ENCODE measurements around the gene PCGF2.

PCGF2 gene

DNA sequence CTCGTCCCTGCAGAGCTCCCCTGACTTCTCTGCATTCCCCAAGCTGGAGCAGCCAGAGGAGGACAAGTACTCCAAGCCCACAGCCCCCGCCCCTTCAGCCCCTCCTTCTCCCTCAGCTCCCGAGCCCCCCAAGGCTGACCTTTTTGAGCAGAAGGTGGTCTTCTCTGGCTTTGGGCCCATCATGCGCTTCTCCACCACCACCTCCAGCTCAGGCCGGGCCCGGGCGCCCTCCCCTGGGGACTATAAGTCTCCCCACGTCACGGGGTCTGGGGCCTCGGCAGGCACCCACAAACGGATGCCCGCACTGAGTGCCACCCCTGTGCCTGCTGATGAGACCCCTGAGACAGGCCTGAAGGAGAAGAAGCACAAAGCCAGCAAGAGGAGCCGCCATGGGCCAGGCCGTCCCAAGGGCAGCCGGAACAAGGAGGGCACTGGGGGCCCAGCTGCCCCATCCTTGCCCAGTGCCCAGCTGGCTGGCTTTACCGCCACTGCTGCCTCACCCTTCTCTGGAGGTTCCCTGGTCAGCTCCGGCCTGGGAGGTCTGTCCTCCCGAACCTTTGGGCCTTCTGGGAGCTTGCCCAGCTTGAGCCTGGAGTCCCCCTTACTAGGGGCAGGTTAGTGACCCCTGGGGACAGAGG is 31.6 kb downstream of the PCGF2 start:
- DNase-seq: no peak

GRCh38 chr17:38715216-38715943 is 32.8 kb downstream of the PCGF2 start:
- DNase-seq: no peak

- no peak for DNase-seq
These were observed 34.6 kb downstream of the PCGF2 start for GRCh38 chr17:38713456-38714075.

- no peak for DNase-seq
These were observed 35.5 kb downstream of the PCGF2 start for GRCh38 chr17:38712593-38712992.

- no peak for DNase-seq
These were observed 36.2 kb downstream of the PCGF2 start for GRCh38 chr17:38711792-38712571.

DNA sequence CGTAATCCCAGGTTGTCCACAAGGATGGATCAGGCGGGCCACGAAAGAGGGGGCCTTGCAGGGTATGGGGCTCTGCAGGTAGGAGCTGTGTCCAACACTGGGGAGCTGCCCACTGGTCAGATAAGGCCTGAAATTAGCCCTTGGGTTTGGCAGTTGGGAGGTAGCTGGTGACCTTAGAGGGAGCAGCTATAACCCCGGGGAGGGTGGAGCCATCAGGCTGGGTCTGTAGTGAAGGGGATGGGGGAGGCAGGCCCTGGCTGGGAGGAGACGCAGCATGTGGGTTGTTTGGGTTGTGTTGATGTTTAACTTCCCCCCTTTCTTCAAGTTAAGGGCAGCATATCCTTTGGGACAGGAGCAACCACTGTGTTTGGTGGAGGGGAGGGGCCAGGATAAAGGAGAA is 37.2 kb downstream of the PCGF2 start:
- no peak for DNase-seq

- DNase-seq: no peak
These were observed 37.6 kb downstream of the PCGF2 start for GRCh38 chr17:38710604-38710962.

DNA sequence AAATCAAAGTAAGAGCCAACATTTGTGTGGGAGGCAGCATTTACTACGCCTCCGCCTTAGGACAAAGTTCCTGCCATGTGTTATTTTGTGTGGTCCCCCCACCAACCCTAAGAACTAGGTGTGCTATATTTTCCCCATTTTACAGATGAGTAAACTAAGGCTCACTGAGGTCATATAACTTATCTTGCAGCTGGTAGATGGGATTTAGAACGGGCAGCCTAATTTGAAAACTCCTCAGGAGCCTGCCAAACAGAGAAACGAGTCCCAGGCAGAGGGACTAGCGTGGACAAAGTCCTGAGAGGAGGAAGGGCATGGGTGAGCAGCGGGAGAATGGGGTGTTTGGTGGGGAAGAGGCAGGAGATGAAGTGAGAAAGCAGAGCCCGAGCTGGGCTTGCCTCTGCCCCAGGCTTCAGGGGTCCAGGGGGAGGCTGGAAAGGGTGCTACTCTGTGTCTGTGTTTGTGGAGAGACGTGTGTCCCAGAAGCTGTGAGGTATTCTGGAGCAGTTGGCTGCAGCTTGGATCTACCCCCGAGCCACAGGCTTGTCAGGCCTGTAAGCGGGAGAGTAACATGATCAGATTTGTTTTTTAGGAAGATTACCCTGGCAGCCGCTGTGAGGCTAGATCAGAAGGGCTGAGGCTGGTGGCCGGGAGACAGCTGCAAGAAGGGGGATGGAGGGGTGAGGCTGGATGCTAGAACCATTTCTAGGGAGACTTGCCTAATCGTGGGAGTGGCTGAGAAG is 38.1 kb downstream of the PCGF2 start:
- DNase-seq: no peak

DNA sequence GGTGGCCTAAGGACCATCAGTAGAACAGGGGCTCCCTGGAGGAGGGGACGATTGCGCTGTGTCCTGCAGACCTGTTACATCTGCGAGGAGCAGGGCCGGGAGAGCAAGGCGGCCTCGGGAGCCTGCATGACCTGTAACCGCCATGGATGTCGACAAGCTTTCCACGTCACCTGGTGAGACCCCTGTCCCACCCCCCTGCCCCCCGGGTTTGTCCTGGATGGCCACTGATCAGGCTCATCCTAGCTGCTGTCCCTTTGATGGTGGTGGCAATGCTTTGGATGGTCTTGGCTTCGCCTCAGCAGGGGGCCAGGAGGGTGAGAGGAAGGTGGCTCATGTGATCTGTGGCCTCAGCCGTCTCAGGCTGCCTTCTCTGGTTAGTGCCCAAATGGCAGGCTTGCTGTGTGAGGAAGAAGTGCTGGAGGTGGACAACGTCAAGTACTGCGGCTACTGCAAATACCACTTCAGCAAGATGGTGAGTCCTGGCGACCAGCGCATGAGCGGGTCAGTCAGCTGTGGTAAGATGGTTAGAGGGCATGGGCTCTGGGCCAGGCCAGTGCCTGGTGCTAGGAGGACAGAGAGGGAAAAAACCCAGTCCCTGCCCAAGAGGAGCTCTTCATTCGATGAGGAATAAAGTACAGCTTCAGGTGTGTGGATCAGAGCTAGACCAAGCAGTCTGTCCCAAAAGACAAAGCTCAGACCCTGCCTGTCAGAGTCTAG is 38.9 kb downstream of the PCGF2 start:
- DNase-seq: no peak

DNA sequence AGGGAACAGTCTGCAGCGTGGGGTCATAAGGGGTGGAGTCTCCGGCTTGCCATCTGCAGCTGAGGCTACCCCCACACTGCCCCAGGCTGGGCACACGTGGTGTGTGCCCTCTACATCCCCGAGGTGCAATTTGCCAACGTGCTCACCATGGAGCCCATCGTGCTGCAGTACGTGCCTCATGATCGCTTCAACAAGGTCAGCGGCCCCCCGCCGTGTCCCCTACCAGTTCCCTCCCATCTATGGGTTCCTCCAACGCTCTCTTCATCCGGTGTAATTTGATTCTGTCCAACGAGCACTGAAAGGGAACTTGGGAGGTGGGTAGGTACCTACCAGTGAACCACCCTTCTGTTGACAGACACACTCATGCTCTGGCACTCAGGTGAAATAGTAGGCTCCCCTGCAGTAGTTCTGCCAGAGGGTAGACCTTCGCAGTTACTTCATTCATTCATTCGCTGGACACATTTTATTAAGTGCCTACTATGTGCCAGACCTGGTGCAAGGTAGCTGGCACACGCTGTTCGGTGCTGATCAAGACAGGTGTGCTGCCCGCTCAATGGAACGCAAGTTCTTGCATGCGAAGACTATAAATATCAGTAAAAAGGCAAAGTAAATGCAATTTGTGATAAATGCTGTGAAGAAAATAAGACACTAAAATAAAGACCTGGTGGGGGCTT is 40.3 kb downstream of the PCGF2 start:
- no peak for DNase-seq

DNA sequence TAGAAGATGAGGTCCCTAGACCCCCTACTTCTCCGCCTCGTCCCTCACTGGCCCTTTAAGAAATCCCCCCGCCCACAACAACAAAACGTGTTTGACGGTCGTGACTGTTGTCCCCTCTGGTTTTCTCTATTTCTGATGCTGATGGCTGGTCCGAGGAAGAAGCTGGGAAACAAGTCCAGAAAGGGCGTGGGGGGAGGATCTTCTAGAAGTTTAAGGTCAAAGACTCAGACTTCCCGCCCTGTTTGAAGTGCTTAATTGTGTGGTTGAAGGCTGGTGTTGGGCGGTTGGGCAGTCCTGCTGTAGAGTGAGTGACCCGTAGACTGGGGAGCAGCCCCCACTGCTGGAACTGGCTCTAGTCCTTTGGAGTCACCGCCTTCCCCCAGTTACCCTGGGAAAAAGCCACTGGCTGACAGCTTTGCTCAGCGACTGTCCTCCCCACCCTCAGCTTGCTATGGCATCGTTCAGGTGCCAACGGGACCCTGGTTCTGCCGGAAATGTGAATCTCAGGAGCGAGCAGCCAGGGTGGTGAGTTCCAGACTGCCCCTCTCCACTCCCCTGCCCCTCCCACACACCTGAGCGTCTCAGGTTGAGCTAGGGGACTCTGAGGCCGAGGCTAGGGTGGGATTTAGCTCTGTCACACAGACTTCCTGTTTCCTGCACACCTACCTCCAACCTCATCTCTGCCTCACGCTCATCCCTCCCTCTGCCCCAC is 41.5 kb downstream of the PCGF2 start:
- DNase-seq: no peak

DNA sequence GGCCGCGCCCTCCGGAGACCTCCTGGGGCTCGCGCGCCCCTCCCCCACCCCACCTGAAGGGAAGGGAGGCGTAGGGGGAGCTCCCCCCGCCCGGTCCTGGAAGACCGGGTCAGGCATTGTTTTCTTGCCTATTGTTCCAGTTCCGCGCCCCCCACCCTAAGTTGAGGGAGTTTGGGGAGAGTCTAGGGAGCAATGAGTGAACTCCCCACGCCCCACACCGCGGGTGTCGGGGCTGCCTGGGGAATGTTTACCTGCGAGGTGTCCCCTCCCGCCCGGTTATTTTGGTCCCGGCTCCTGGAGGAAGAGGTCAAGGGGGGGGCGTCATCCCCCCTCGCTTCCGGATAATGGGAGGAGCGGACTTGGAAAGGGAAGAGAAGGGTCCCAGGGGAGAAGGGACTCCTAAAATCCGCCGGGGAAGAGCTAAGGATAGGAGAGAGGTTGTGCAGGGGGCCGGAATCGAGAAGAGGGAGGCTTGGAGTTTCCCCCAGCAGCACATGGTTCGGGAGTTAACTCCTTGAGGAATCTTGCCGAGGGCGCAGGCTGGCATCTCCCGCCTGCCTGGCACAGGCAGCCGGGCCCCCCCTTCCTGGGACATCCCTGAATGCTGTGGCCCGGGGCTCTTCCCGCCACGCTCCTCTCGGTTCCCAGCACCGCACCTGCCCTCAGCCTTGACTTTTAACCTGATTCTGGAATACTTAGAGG is 42.2 kb downstream of the PCGF2 start:
- DNase-seq: peak; percentile 28

DNA sequence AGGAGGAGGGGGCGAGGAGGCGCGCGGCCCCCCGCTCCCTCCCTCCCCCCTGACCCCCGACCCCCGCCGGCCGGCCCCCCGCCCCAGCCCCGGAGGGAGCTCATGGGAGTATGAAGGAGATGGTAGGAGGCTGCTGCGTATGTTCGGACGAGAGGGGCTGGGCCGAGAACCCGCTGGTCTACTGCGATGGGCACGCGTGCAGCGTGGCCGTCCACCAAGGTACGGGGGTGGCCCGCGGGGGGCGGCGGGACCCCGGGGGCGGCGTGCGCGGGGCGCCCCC is 42.7 kb downstream of the PCGF2 start:
- no peak for DNase-seq

GRCh38 chr17:38704606-38705522 is 43.3 kb downstream of the PCGF2 start, which contains the start of gene MLLT6:
Gene MLLT6 (plus strand): TSS chr17:38705273. CDS start chr17:38705633, 360 bp downstream.
- peak; percentile 59 for DNase-seq

- peak; percentile 82 for DNase-seq
These were observed 44.2 kb downstream of the PCGF2 start for GRCh38 chr17:38703742-38704605.

DNA sequence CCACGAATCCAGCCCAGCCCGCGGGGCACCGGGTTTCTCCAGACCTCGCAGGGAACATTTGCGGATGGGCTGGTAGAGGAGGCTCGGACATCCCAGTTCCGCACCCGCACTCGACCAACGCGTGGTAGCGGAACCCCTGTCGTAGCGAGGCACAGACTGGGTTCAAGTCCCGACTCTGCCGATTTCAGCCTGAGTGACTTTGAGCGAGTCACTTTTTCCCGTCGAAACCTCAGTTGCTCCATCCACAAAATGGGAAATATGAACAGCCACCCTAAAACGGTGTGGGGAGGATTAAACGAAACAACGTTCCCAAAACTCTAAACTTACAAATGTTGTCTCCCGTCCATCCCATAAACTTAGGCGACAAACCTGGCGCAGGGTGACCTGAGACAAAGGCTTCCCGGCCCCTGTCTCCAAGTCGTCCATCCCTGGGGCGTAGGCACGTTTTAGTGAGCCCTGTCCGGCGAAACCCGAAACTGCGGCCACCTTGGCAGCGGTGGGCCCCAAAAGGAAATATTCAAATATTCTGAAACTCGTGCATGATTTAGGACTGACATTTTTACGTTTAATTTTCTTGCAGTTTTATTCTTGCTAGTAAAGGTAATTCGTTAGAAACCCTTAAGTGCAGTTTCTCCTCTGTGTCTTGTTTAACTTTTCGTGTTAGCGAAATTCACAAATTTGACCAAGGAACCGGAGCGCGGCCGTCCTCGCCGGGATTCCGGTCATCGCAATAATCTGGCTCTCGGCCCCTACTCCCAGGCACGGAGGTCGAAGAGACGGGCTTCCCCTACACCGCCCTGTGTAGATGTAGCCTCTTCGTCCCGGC is 45.0 kb downstream of the PCGF2 start:
- no peak for DNase-seq
